ENCODE data around the gene ENAH.
A peak's percentile ranks its signal among the peaks of the same experiment; 100 is the strongest.

The ENAH gene

GRCh38 chr1:225684741-225685140 lies 31.8 kb upstream of the ENAH start:
- no peak overlapping the region for H3K18ac ChIP-seq (ENCODE audit: low read depth in 1 of 2, low read length in 2 of 2)

GRCh38 chr1:225681231-225681630 lies 28.3 kb upstream of the ENAH start:
- WGBS: 92% methylated on average over 2 of the region's 2 CpGs

More at GRCh38 chr1:225684741-225685140, 31.8 kb upstream of the ENAH start:
- Histone ChIP-seq H2BK120ac (ENCODE audit: low read depth, low read length) (no peak overlapping the region), H2AK5ac (ENCODE audit: low read length, severe bottlenecking) (no peak overlapping the region), H2BK12ac (ENCODE audit: low read length in 2 of 2) (no peak overlapping the region), H2AFZ (ENCODE audit: low read depth, low read length) (no peak overlapping the region), H3K4me1 (ENCODE audit: control insufficient read depth, insufficient read depth, low read depth, low read length) (peaks cover 1% of the 10 kb centered on the region), H3K9me3 (ENCODE audit: control insufficient read depth, low read length) (no peaks in the 10 kb centered on the region), H3K23ac (ENCODE audit: low read length in 2 of 2) (no peak overlapping the region), H4K91ac (ENCODE audit: low read length) (no peak overlapping the region), H4K8ac (ENCODE audit: low read length) (no peak overlapping the region), H2BK15ac (ENCODE audit: low read depth, poor library complexity, severe bottlenecking) (no peak overlapping the region), H3K4me2 (ENCODE audit: low read length, poor library complexity, severe bottlenecking) (no peak overlapping the region), H3K4ac (ENCODE audit: low read depth in 1 of 2, low read length in 2 of 2) (no peak overlapping the region), H2BK5ac (ENCODE audit: low read depth, low read length, poor library complexity, severe bottlenecking) (no peak overlapping the region), H3K27ac (ENCODE audit: low read length, poor library complexity, severe bottlenecking) (no peak overlapping the region), H3K9ac (ENCODE audit: low read length) (no peak overlapping the region), H3K79me1 (replicated peaks; ENCODE audit: low read length, poor library complexity, severe bottlenecking) (no peaks in the 10 kb centered on the region), H3K14ac (ENCODE audit: low read length in 2 of 2) (no peak overlapping the region), H3K4me3 (ENCODE audit: insufficient read depth in 1 of 2, low read depth in 1 of 2, low read length in 2 of 2) (no peak overlapping the region), H3K36me3 (ENCODE audit: control insufficient read depth in 1 of 2, insufficient read depth in 2 of 2, low read depth in 1 of 2, low read length in 2 of 2) (no peaks in the 10 kb centered on the region), H3K27me3 (ENCODE audit: control insufficient read depth in 1 of 2, insufficient read depth in 1 of 2, low read length in 2 of 2) (peaks cover 0 to 3% of the 10 kb centered on the region in 2 experiments)
- 98% methylated on average over 3 of the region's 4 CpGs for WGBS
- DNase-seq: no peak

GRCh38 chr1:225678545-225678944 lies 25.6 kb upstream of the ENAH start:
- DNase-seq: no peak
- Histone ChIP-seq H2BK12ac (ENCODE audit: low read length in 2 of 2) (no peak overlapping the region), H4K91ac (ENCODE audit: low read length) (no peak overlapping the region), H2AFZ (ENCODE audit: low read depth, low read length) (no peak overlapping the region), H3K4me3 (ENCODE audit: insufficient read depth in 1 of 2, low read depth in 1 of 2, low read length in 2 of 2) (no peak overlapping the region), H3K9me3 (ENCODE audit: control insufficient read depth, low read length) (no peaks in the 10 kb centered on the region), H3K27ac (ENCODE audit: low read length, poor library complexity, severe bottlenecking) (no peak overlapping the region), H3K4me1 (ENCODE audit: control insufficient read depth, insufficient read depth, low read depth, low read length) (peaks cover 5% of the 10 kb centered on the region), H3K4ac (ENCODE audit: low read depth in 1 of 2, low read length in 2 of 2) (no peak overlapping the region), H2BK5ac (ENCODE audit: low read depth, low read length, poor library complexity, severe bottlenecking) (no peak overlapping the region), H3K18ac (ENCODE audit: low read depth in 1 of 2, low read length in 2 of 2) (no peak overlapping the region), H3K27me3 (ENCODE audit: control insufficient read depth in 1 of 2, insufficient read depth in 1 of 2, low read length in 2 of 2) (peaks cover 3 to 5% of the 10 kb centered on the region in 2 experiments), H3K14ac (ENCODE audit: low read length in 2 of 2) (no peak overlapping the region), H3K9ac (ENCODE audit: low read length) (no peak overlapping the region), H3K79me1 (replicated peaks; ENCODE audit: low read length, poor library complexity, severe bottlenecking) (no peaks in the 10 kb centered on the region), H2BK15ac (ENCODE audit: low read depth, poor library complexity, severe bottlenecking) (no peak overlapping the region), H3K36me3 (ENCODE audit: control insufficient read depth in 1 of 2, insufficient read depth in 2 of 2, low read depth in 1 of 2, low read length in 2 of 2) (no peaks in the 10 kb centered on the region), H2BK120ac (ENCODE audit: low read depth, low read length) (no peak overlapping the region), H3K23ac (ENCODE audit: low read length in 2 of 2) (no peak overlapping the region), H3K4me2 (ENCODE audit: low read length, poor library complexity, severe bottlenecking) (no peak overlapping the region), H2AK5ac (ENCODE audit: low read length, severe bottlenecking) (no peak overlapping the region), H4K8ac (ENCODE audit: low read length) (no peak overlapping the region)
- WGBS: 100% methylated on average over 1 of the region's 2 CpGs

More at GRCh38 chr1:225681231-225681630, 28.3 kb upstream of the ENAH start:
- no peaks in the 10 kb centered on the region for H3K9me3 ChIP-seq (ENCODE audit: control insufficient read depth, low read length)
- no peak overlapping the region for H3K23ac ChIP-seq (ENCODE audit: low read length in 2 of 2)
- H3K4me3 ChIP-seq (ENCODE audit: insufficient read depth in 1 of 2, low read depth in 1 of 2, low read length in 2 of 2): no peak overlapping the region
- no peak overlapping the region for H4K91ac ChIP-seq (ENCODE audit: low read length)
- no peak overlapping the region for H3K4ac ChIP-seq (ENCODE audit: low read depth in 1 of 2, low read length in 2 of 2)
- no peak overlapping the region for H2BK120ac ChIP-seq (ENCODE audit: low read depth, low read length)
- peaks cover 3 to 5% of the 10 kb centered on the region in 2 experiments for H3K27me3 ChIP-seq (ENCODE audit: control insufficient read depth in 1 of 2, insufficient read depth in 1 of 2, low read length in 2 of 2)
- no peak overlapping the region for H2BK15ac ChIP-seq (ENCODE audit: low read depth, poor library complexity, severe bottlenecking)
- no peak overlapping the region for H2BK12ac ChIP-seq (ENCODE audit: low read length in 2 of 2)
- H3K36me3 ChIP-seq (ENCODE audit: control insufficient read depth in 1 of 2, insufficient read depth in 2 of 2, low read depth in 1 of 2, low read length in 2 of 2): no peaks in the 10 kb centered on the region
- H3K27ac ChIP-seq (ENCODE audit: low read length, poor library complexity, severe bottlenecking): no peak overlapping the region
- H2BK5ac ChIP-seq (ENCODE audit: low read depth, low read length, poor library complexity, severe bottlenecking): no peak overlapping the region
- H3K79me1 ChIP-seq (replicated peaks; ENCODE audit: low read length, poor library complexity, severe bottlenecking): no peaks in the 10 kb centered on the region
- no peak overlapping the region for H3K9ac ChIP-seq (ENCODE audit: low read length)
- DNase-seq: no peak
- H4K8ac ChIP-seq (ENCODE audit: low read length): no peak overlapping the region
- no peak overlapping the region for H3K18ac ChIP-seq (ENCODE audit: low read depth in 1 of 2, low read length in 2 of 2)
- peaks cover 5% of the 10 kb centered on the region for H3K4me1 ChIP-seq (ENCODE audit: control insufficient read depth, insufficient read depth, low read depth, low read length)
- H2AK5ac ChIP-seq (ENCODE audit: low read length, severe bottlenecking): no peak overlapping the region
- no peak overlapping the region for H3K14ac ChIP-seq (ENCODE audit: low read length in 2 of 2)
- no peak overlapping the region for H2AFZ ChIP-seq (ENCODE audit: low read depth, low read length)
- H3K4me2 ChIP-seq (ENCODE audit: low read length, poor library complexity, severe bottlenecking): no peak overlapping the region

- no peak overlapping the region for H4K91ac ChIP-seq (ENCODE audit: low read length)
- no peak for DNase-seq
- peak overlapping the region in 1 of 2 experiments; percentile 54 for H3K4me3 ChIP-seq (ENCODE audit: insufficient read depth in 1 of 2, low read depth in 1 of 2, low read length in 2 of 2)
- H3K9me3 ChIP-seq (ENCODE audit: control insufficient read depth, low read length): no peaks in the 10 kb centered on the region
- no peak overlapping the region for H2BK15ac ChIP-seq (ENCODE audit: low read depth, poor library complexity, severe bottlenecking)
- no peaks in the 10 kb centered on the region for H3K79me1 ChIP-seq (replicated peaks; ENCODE audit: low read length, poor library complexity, severe bottlenecking)
- peak overlapping the region; percentile 49 for H4K8ac ChIP-seq (ENCODE audit: low read length)
- H3K4me1 ChIP-seq (ENCODE audit: control insufficient read depth, insufficient read depth, low read depth, low read length): peaks cover 5% of the 10 kb centered on the region
- H2BK120ac ChIP-seq (ENCODE audit: low read depth, low read length): no peak overlapping the region
- H3K23ac ChIP-seq (ENCODE audit: low read length in 2 of 2): peak overlapping the region in 1 of 2 experiments; percentile 31
- 28% methylated on average over 40 of the region's 40 CpGs for WGBS
- H3K14ac ChIP-seq (ENCODE audit: low read length in 2 of 2): no peak overlapping the region
- H3K4ac ChIP-seq (ENCODE audit: low read depth in 1 of 2, low read length in 2 of 2): peak overlapping the region in 1 of 2 experiments; percentile 33
- H3K27me3 ChIP-seq (ENCODE audit: control insufficient read depth in 1 of 2, insufficient read depth in 1 of 2, low read length in 2 of 2): peaks cover 0 to 5% of the 10 kb centered on the region in 2 experiments
- no peak overlapping the region for H3K9ac ChIP-seq (ENCODE audit: low read length)
- no peak overlapping the region for H2BK5ac ChIP-seq (ENCODE audit: low read depth, low read length, poor library complexity, severe bottlenecking)
- peak overlapping the region; percentile 92 for H3K4me2 ChIP-seq (ENCODE audit: low read length, poor library complexity, severe bottlenecking)
- no peak overlapping the region for H3K27ac ChIP-seq (ENCODE audit: low read length, poor library complexity, severe bottlenecking)
- no peak overlapping the region for H2AK5ac ChIP-seq (ENCODE audit: low read length, severe bottlenecking)
- no peak overlapping the region for H2BK12ac ChIP-seq (ENCODE audit: low read length in 2 of 2)
- peak overlapping the region in 1 of 2 experiments; percentile 18 for H3K18ac ChIP-seq (ENCODE audit: low read depth in 1 of 2, low read length in 2 of 2)
- no peaks in the 10 kb centered on the region for H3K36me3 ChIP-seq (ENCODE audit: control insufficient read depth in 1 of 2, insufficient read depth in 2 of 2, low read depth in 1 of 2, low read length in 2 of 2)
- H2AFZ ChIP-seq (ENCODE audit: low read depth, low read length): no peak overlapping the region
Measured at GRCh38 chr1:225677350-225678124, 24.6 kb upstream of the ENAH start.

All from mesenchymal stem cell (in vitro differentiated cells and primary cell).